ENCODE data around the gene ADAMTSL4.
"Not testable (repeated sequence)": the region's sequence is repeated elsewhere in the genome, so short reads cannot be mapped to it uniquely, and the experiment has no call there.

The ADAMTSL4 gene

DNA sequence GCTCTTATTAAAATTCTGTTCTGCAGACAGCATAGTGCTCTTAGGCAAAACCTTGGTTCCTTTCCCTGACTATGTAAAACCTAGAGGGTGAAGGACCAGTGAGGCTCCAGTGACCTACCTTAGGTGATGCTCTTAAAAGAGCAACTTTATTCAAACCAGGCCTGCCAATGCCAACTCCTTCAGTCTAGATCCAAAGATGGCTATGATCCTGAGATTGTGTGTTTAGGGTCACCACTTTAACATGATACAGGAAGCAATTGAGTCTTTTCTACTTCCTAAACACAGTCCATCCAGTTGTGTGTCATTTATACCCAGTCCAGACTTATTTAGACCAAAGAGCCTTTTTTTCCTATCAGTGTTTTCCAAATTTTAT lies 19.4 kb downstream of the ADAMTSL4 start:
- no peak for DNase-seq

DNA sequence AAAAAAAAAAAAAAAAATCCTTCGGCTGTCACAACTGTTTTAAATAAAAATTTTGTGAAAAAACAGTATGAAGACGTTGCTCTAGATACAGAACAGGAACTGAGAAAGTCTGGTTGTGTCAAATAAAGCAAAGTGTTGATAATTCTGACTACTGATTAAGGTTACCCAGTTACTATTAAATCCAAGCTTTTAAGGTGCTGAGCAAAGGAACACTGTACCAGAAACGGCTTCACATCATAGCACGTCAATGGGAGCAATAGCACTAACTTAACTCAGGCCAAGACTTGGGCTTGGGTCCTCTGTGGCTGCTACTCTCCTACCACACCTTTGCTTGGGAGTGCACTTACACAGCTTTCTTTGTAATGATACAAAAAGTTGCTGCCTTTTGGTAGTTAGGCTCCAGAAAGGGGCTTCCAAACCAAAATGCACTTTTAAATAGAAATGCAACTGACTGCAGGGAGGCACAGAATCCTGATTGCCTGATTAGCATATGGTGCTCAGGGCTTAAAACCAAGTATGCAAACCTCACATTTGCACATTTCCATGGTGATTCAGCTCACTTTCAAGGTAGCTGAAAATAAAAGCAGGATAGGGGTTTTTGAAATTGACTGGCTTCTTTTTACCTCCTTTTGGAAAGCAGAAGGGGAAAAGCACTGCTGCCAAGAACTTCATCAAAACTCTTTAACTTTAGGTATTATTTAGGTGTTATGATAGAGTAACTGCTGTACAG lies 23.9 kb downstream of the ADAMTSL4 start:
- no peak for DNase-seq

DNA sequence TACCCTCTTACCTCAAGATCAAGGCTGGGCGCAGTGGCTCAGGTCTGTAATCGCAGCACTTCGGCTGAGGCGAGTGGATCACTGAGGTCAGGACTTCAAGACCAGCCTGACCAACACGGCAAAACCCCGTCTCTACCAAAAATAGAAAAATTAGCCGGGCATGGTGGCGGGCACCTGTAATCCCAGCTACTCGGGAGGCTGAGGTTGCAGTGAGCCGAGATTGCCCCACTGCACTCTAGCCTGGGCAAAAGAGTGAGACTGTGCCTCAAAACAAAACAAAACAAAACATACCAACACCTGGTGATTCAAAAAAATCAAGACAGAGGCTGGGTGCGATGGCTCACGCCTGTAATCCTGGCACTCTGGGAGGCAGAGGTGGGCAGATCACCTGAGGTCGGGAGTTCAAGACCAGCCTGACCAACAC lies 24.5 kb downstream of the ADAMTSL4 start:
- not testable (repeated sequence) for DNase-seq

DNA sequence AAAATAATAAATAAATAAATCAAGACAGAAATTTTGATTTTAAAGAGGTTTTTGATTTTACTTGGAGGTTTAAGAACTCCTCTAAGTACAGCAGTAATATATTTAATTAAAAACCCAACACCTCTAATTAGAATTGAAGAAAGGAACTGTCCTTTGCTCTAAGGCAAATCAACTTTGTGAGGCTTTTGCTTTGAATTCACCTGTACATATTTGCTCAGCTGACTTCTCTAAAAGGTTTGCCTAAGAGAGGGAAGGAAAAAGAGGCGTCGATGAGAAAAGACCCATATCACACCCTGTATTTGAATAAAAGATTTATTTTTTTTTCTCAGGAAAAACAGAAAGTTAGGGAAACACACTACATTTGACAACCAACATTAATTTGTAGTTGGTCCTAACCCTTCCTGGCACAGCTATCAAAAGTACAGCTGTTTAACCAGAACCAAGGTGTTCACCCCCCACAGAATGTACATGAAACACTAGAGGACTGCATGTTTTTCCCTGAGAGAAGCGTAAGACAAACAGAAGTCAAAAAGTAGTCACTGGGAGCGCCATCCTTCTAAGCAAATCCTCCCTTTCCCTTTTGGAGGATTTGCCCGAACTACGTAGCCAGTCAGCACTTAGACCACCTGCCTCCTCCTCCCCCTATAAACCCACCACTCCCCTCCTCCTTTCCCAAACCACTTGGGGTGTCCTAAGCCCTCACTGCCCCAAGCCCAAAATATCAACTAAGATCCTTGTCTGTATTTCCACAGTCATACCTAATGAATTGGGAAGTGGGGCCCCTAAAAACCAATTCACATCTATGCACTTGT lies 25.3 kb downstream of the ADAMTSL4 start:
- DNase-seq = no peak

DNA sequence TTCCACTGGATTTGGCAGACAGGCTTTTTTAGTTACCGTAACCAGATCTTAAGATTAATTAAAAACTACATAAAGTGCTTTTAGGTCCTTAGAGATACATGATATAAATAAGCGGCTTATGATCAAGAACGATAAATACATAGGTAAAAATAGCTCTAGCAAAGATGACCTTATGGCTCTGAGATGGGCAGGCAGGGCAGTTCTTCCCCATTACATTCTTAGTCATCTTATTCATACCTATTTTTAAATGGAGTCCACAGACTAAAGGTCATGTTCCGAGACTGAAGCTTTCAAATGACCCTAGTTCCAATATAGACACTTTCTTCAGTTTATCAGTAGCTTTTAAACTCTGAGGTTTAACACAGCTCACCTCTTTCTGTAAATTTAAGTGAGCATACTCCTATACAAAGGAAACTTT lies 25.9 kb downstream of the ADAMTSL4 start:
- DNase-seq = no peak

DNA sequence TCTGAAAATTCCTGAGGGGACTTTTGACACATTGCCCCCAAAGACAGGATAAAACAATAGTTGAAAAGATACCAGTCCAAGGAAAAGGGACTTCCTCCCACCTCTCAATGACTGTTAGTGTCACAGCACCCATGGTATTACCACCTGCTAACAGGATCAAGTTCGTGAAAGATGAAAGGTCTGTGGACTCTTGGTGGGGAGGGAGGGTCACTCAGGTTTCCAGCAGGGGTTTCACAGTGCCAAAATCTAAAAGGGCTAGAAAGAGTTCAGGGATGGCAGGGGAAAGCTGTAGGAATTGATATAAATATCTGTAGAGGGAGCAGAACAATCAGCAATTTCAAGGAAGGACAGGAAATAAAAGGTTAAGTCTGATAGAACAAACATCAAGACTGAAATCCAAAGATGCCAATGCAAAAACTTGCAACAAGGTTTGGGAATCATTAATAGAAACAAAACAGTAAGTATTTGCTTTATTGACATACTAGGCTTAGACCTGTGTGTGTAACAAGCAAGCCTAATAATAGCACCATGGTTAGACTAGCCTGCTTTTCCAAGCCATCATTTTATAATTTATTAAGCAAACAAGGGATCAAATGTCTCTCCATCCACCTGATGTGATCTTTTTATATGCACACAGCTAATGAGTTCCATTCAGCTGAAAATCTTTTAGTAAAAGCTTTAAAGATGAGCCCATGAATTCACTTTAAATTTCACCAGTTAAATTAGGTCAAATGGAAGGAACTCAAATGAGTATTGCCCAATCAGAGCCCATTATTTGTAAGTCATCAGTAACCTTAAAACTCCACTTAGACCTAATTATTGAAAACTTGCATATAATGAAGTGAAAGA lies 26.5 kb downstream of the ADAMTSL4 start:
- DNase-seq = no peak

DNA sequence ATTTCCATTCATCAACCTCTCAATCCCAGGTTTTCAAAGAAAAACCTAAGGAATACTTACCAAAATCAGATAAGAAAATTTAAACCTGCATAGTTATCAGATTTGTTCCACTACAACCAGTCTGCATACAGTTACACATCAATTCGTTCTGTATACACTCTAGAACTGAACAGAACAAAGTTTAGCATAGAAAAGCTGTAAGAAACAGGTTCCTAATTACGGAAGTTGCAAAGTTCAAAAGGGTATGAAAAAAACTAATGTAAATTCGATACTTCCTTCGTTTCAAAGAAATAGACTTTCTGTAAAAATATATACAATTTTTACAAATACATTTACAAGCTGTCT lies 27.1 kb downstream of the ADAMTSL4 start:
- no peak for DNase-seq

DNA sequence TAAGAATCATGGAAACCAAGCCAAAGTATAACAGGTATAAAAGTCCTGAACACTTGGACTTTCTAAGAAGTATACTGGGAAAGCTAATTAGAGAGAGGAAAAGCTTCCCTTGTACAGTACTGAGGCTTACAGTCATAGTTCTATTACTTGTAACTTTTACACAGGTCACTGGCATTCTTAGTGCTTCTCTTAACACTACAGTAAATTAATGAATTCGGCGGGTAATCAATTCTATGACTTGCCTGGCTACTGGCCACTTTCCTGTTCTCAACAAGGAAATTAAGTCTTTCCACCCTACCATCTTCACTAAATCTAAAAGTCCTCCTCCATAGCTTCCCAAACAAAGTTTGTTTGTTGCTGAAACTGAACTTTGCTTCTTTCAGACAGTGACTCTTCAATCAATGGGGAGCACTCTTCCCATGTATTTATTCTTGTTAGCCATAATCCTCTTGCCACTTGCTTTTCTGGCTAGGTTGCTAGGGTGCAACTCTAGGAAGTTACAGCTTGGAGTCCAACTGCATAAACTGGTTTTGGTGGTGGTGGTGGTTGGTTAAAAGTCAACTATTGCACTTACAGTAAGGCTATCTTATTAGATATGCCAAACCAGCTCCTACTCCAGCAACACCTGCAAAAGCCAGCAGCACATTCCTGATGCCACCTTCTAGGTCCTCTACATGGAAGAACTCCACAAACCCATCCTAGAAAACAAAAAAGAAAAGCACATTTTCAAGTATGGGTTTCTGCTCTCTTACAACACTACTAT lies 27.8 kb downstream of the ADAMTSL4 start:
- no peak for DNase-seq

DNA sequence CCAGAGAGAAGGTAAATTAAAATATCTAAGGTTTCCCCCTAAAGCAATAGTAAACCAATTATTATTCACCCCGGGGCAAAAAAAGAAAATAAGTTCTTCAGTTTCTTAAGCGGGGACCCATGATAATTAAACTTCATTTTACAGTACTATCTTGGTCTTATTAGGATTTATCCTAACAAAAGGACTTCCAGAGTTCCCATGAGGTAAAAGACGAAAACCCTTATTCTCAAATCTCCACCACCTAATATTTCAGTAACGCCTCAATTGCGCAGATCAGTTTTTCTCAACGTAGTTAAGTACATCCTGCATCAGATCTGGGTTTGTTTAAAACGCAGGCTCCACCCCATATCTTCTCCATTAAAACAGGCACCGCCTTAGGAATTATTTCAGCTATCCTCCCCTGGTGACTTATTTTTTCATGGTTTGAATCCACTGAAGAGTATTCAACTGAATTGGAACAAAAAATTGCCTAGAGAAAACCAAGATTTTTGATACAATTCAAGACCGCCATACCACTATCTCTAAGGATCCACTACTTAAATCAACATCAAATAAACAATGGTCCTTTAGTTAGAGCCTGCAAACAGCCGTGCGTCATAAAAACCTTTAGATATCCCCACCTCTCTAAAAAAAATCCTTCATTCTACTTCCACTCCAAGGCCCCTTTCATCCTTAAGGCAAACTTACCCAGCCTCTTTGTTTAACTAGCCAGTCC lies 28.5 kb downstream of the ADAMTSL4 start:
- DNase-seq = no peak

DNA sequence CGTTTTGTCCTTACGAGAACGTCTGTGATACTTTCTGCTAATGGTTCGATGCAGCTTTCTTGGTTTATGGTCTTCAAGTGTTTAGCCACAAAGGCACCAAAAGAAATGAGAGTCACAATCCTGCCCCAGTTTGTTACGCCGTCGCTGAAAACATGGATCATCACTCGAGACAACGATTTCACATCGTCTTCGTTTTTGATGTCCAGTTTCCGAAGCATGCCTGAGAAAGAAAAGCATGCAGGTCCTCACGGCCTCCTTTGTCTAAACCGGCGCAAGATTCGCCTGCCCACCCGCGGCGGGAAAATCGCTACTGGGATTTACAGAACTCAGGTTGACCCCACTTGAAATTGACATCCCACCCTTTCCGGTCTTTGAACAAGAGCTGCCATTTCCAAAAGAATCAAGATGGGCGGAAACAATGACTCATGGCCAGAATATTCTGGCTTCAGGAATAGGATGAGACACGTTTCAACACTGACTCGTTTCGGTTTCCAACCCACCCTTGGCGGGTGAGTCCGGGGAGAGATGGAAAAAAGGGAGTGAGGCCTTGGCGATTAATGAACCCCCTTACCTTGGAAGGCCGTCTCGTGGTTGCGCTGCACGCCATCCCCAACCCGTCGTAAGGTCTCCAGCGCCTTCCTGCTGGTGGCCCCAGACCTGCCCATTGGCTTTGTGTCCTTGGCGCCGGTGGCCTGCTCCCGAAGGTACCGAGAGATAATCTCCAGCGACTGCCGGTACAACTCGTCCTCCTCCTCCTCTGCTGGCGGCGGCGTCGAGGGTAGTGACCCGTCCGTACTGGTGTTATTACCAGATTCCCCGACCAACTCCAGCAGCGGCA lies 29.3 kb downstream of the ADAMTSL4 start:
- no peak for DNase-seq

DNA sequence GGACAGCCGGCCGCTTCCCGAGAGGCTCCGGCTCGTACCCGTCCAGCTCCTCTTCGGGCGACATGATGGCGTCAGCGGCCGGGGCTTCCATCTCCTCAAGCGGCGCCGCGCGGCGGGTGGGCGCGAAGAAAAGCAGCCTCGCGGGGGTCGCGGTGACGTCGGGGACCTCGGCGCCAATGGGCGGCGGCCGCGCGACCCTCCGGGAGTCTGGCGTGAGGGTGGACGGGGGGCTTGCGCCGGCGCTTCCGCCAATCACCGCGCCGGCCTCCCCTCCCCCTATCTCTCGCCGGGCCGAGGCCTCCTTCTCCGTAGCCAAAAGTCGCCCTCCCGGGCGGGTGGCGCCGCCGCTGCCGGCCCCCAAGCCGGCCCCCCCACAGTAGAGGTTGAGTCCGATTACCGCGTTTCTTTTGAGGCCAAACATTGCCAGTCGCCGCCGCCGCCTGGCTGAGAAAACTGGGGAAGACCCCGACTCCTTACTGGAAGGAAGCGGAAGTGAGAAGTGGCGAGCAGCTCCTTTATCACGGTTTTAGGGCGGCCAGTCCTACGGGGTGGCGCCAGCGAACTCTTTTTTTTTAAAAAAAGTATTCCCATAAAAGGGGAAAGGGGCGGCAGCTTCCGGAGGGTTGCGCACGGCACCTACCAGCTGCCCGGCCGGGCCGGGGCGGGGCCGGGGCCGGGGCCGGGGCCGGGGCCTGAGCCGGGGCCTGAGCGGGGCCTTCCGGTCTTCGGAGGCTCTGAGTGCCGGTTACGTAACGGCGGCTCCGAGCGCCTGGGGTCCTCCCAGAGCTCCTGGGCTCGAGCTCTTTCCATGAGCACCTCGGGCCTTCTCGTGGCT lies 30.1 kb downstream of the ADAMTSL4 start, which contains the start of gene MCL1:
MCL1 (minus strand) TSS at position 501 of the 835 bp plus-strand sequence; CDS start at position 421, 80 bp downstream.
- peak; percentile 92 for DNase-seq

DNA sequence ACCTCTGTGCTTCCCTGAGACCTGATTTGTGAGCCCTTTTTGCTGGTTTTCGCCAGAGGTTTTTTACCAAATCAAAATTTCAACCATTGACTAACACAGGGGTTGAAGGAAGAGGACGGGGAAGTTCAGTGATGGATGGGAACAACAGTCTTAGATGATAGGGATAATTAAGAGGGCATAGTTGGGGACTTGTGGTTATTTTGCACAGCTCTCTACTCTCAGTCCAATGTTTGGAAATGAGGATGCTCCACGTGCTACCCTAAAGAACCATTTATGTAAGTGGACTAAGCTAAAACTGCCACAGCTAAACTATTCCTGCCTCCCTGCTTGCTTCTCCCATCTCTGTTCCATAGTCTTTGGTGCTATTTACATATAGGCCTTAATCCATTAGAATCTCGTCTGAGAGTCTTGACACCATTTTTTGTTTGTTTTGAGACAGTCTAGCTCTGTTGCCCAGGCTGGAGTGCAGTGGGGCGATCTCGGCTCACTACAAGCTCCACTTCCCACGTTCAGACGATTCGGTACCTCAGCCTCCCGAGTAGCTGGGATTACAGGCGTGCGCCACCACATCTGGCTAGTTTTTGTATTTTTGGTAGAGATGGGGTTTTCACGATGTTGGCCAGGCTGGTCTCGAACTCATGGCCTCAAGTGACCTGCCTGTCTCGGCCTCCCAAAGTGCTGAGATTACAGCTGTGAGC lies 30.9 kb downstream of the ADAMTSL4 start:
- DNase-seq = no peak

DNA sequence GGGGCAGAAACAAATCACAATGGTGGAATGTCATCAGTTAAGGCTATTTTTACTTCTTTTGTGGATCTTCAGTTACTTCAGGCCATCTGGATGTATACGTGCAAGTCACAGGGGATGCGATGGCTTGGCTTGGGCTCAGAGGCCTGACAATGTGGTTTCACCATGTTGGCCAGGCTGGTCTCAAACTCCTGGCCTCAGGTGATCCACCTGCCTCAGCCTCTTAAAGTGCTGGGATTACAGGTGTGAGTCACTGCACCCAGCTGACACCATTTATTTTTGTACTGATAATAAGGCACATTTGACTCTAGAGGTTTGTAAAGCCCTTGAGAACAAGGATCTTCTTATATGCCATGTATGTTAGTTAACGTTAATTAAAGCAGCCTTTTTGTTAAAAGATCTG lies 31.8 kb downstream of the ADAMTSL4 start:
- DNase-seq = not testable (repeated sequence)

DNA sequence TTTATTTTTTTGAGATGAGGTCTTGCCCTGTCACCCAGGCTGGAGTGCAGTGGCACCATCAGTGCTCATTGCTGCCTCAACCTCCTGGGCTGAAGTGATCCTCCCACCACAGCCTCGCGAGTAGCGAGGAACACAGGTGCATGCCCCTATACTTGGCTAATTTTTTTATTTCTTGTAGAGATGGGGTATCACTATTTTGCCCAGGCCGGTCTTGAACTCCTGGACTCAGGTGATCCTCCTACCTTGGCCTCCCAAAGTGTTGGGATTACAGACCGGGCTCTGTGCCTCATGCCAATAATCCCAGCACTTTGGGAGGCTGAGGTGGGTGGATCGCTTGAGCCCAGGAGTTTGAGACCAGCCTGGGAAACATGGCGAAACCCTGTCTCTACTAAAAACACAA lies 32.2 kb downstream of the ADAMTSL4 start:
- DNase-seq = not testable (repeated sequence)

DNA sequence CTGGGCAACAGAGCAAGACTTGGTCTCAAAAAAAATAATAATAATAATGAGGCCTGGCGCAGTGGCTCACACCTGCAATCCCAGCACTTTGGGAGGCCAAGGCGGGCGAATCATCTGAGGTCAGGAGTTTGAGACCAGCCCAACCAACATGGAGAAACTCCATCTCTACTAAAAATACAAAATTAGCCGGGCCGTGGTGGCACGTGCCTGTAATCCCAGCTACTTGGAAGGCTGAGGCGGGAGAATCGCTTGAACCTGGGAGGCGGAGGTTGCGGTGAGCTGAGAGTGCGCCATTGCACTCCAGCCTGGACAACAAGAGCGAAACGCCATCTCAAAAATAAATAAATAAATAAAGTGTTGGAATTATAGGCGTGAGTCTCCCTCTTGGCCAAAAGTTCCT lies 32.8 kb downstream of the ADAMTSL4 start:
- DNase-seq = not testable (repeated sequence)

DNA sequence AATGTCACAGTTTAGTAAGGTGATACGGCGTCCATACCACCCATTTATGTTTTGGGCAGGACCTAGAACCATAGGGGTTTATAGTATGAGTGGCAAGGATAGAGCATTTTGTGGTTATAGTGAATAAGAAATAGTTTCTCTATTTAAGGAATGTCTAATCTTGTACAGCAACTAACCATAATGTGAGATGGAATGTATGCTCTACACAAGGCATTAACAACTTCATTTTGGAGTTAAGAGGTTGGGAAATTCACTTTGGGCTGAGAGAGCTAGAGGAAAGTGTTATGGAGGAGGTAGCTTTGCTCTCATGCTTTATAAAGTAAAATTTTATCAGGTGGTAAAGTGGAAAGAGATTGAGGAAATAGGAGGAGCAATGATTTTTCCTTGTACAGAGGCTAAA lies 33.2 kb downstream of the ADAMTSL4 start:
- DNase-seq = no peak

DNA sequence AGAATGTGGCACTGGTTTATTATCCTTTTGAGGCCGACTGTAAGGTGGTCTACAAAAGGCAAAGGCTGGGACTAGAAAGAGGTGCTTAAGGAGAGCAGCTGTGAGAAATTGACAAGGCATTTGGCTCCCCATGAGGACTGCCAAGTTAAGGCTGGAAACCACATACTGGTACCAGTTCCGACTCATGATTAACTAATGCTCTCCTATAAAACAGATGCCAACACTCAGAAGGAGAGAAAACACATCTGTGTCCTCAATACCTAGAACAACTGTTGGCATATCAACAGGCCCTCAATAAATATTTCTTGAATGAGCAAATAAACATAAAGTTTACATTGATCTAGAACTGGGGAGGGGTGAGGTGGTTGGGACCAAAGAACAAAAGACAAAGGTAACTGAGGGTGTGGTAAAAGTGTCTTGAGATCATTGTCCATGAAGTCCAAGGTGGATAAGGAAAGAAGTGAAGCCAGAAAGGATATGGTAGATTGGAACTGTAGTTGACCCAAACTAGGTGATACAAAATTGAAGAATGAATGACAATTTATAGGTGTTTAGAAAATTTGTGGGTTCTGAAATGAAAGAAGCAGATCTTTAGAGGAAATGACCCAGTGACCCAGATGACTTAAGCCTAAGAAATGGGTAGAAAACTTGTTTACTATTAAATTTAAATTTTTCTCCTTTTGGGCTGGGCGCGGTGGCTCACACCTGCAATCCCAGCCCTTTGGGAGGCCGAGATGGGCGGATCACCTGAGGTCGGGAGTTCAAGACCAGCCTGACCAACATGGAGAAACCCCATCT lies 47.1 kb downstream of the ADAMTSL4 start:
- no peak for DNase-seq

DNA sequence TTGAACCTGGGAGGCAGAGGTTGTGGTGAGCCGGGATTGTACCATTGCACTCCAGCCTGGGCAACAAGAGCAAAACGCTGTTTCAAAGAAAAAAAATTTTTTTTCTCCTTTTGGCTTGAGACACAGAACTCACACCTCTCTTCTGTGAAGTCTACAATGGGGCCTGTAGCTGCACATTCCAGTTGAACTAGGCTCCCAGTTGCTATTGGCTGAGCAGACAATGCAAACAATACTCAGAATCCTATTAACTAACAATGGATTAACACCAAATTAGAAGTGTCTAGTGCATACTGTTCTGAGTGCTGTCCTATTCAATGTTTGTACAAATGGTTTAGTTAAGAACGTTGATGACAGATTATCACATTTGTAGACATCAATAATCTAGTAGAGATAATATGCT lies 47.8 kb downstream of the ADAMTSL4 start:
- no peak for DNase-seq

Measured in NCI-H510A (cell line).